GM23338 (cell line): ENCODE data around the gene PASK. TPM values are rescaled to one million over a fixed set of nuclear protein-coding genes. Genes with fewer than 3 reads are reported as not detected.

ENCODE experiments used
- ATAC-seq: fragments of 200-7000 bp; cut with Tn5 transposase; 3 replicates; pipeline ENCODE4 v1.9.1; 2020
- DNase-seq: peaks from one replicate; pipeline ENCODE4 v3.0.0-alpha.2; 2015; ENCODE audit warnings: low spot score
- H2AFZ ChIP-seq: fragments of 200-600 bp; sonication (generic); 2 replicates; pipeline ENCODE4 v1.8.0; 2016; ENCODE audit warnings: antibody characterized with exemption, mild to moderate bottlenecking, moderate library complexity
- H3F3A ChIP-seq: fragments of 200-600 bp; sonication (generic); replicated peaks from 2 replicates; pipeline ENCODE4 v1.8.0; 2017; ENCODE audit warnings: antibody characterized with exemption, mixed run types, low read depth
- H3K27ac ChIP-seq: fragments of 200-600 bp; sonication (generic); 2 replicates; pipeline ENCODE4 v1.6.1; 2016; ENCODE audit warnings: low read depth
- H3K27me3 ChIP-seq: fragments of 200-600 bp; sonication (generic); 2 replicates; pipeline ENCODE4 v1.8.0; 2016; ENCODE audit warnings: mild to moderate bottlenecking, mixed run types, moderate library complexity; ENCODE audit not compliant: insufficient read depth
- H3K36me3 ChIP-seq: fragments of 200-600 bp; sonication (generic); 2 replicates; pipeline ENCODE4 v1.8.0; 2016; ENCODE audit warnings: mild to moderate bottlenecking; ENCODE audit not compliant: insufficient read depth
- H3K4me1 ChIP-seq: fragments of 200-600 bp; sonication (generic); 2 replicates; pipeline ENCODE4 v1.8.0; 2016; ENCODE audit warnings: mild to moderate bottlenecking, moderate library complexity; ENCODE audit not compliant: insufficient read depth
- H3K4me2 ChIP-seq: fragments of 200-600 bp; sonication (generic); 2 replicates; pipeline ENCODE4 v1.7.1; 2017; ENCODE audit warnings: mixed run types
- H3K4me3 ChIP-seq: fragments of 200-600 bp; sonication (generic); 2 replicates; pipeline ENCODE4 v1.6.1; 2016; ENCODE audit warnings: mixed run types
- H3K79me2 ChIP-seq: fragments of 200-600 bp; sonication (generic); replicated peaks from 2 replicates; pipeline ENCODE4 v1.8.0; 2017; ENCODE audit warnings: mild to moderate bottlenecking; ENCODE audit not compliant: insufficient read depth
- H3K9me2 ChIP-seq: fragments of 200-600 bp; sonication (generic); 2 replicates; pipeline ENCODE4 v1.8.0; 2017; ENCODE audit not compliant: insufficient read depth
- H4K20me1 ChIP-seq: fragments of 200-600 bp; sonication (generic); replicated peaks from 2 replicates; pipeline ENCODE4 v1.8.0; 2017; ENCODE audit warnings: mild to moderate bottlenecking; ENCODE audit not compliant: insufficient read depth
- H3K27ac Mint-ChIP-seq: 2 replicates; pipeline ENCODE4 v1.8.0; 2020; ENCODE audit warnings: inconsistent platforms, mild to moderate bottlenecking, moderate library complexity, mixed read lengths
- H3K27me3 Mint-ChIP-seq: 3 replicates; pipeline ENCODE4 v1.8.0; 2022; ENCODE audit warnings: low read depth, mild to moderate bottlenecking, moderate library complexity, mixed read lengths, inconsistent platforms; ENCODE audit not compliant: insufficient read depth, poor library complexity
- H3K36me3 Mint-ChIP-seq: 3 replicates; pipeline ENCODE4 v1.8.0; 2021; ENCODE audit warnings: low read depth, mild to moderate bottlenecking, inconsistent platforms, moderate library complexity, mixed read lengths
- H3K4me1 Mint-ChIP-seq: 3 replicates; pipeline ENCODE4 v1.8.0; 2020; ENCODE audit warnings: mild to moderate bottlenecking, inconsistent platforms, mixed read lengths
- H3K4me3 Mint-ChIP-seq: 3 replicates; pipeline ENCODE4 v1.8.0; 2021; ENCODE audit warnings: moderate library complexity, mild to moderate bottlenecking, inconsistent platforms, mixed read lengths
- H3K9me3 Mint-ChIP-seq: 3 replicates; pipeline ENCODE4 v1.8.0; 2020; ENCODE audit warnings: moderate library complexity, mild to moderate bottlenecking, inconsistent platforms, mixed read lengths
- CREB1 ChIP-seq: fragments of 250-450 bp; sonication (Bioruptor Pico); IDR thresholded peaks from 2 replicates; pipeline ENCODE4 v1.5.0; 2020; ENCODE audit warnings: low read depth, mild to moderate bottlenecking, moderate library complexity
- CTCF ChIP-seq, 2 experiments: fragments of 200-600 bp in 1 of 2; sonication (generic) in 1 of 2; conservative IDR thresholded peaks; 2 replicates each; pipeline versions ENCODE4 v1.5.1 to v1.6.1; 2016 to 2017; ENCODE audit warnings: antibody characterized with exemption in 2 of 2, low read depth in 2 of 2, mild to moderate bottlenecking in 2 of 2, moderate library complexity in 1 of 2
- ETS1 ChIP-seq: IDR thresholded peaks from 2 replicates; pipeline ENCODE4 v1.6.1; 2016; ENCODE audit warnings: antibody characterized with exemption
- EZH2 ChIP-seq: fragments of 200-600 bp; sonication (generic); IDR thresholded peaks from one replicate; pipeline ENCODE4 v1.8.0; 2017; ENCODE audit warnings: antibody characterized with exemption, mild to moderate bottlenecking, low read depth; ENCODE audit not compliant: unreplicated experiment
- EZH2phosphoT487 ChIP-seq: fragments of 200-600 bp; sonication (generic); IDR thresholded peaks from one replicate; pipeline ENCODE4 v1.8.1; 2018; ENCODE audit warnings: antibody characterized with exemption; ENCODE audit not compliant: unreplicated experiment
- JUNB ChIP-seq: IDR thresholded peaks from one replicate; pipeline ENCODE4 v1.6.1; 2016; ENCODE audit warnings: antibody characterized with exemption; ENCODE audit not compliant: unreplicated experiment
- NANOG ChIP-seq: IDR thresholded peaks from 2 replicates; pipeline ENCODE4 v1.6.1; 2016; ENCODE audit warnings: antibody characterized with exemption, borderline replicate concordance
- POLR2AphosphoS5 ChIP-seq: IDR thresholded peaks from 2 replicates; pipeline ENCODE4 v1.6.1; 2016; ENCODE audit warnings: antibody characterized with exemption, low read depth
- REST ChIP-seq: IDR thresholded peaks from one replicate; pipeline ENCODE4 v1.6.1; 2018; ENCODE audit warnings: antibody characterized with exemption; ENCODE audit not compliant: unreplicated experiment
- STAT1 ChIP-seq: IDR thresholded peaks from one replicate; pipeline ENCODE4 v1.6.1; 2016; ENCODE audit warnings: antibody characterized with exemption; ENCODE audit not compliant: unreplicated experiment
- ZNF114 ChIP-seq: fragments of 250-450 bp; sonication (Bioruptor Pico); IDR thresholded peaks from 2 replicates; pipeline ENCODE4 v1.5.0; 2020; ENCODE audit warnings: mild to moderate bottlenecking, moderate library complexity
- ZNF331 ChIP-seq: fragments of 250-450 bp; sonication (Bioruptor Pico); IDR thresholded peaks from 2 replicates; pipeline ENCODE4 v1.5.0; 2020; ENCODE audit warnings: low read depth, mild to moderate bottlenecking, moderate library complexity
- ZNF462 ChIP-seq: fragments of 250-450 bp; sonication (Bioruptor Pico); IDR thresholded peaks from 2 replicates; pipeline ENCODE4 v1.5.0; 2020; ENCODE audit warnings: mild to moderate bottlenecking, moderate library complexity
- polyA plus RNA-seq: library from polyadenylated mRNA; unstranded; fragments of >200 nt; fragmentation: Nextera tagmentation; extraction: Ambion mirVana; gene quantifications from 2 replicates; pipeline ENCODE4 v1.2.1, GENCODE V29; 2016
- total RNA-seq: library from RNA; depleted of rRNA; stranded (reverse); fragments of >200 nt; shearing (Covaris generic); gene quantifications from 2 replicates; pipeline ENCODE4 v1.2.3, GENCODE V29; 2014

PASK gene
- total and polyA plus RNA-seq, 2 experiments from 2014 or later, result 12.5 to 38.4 TPM

DNA sequence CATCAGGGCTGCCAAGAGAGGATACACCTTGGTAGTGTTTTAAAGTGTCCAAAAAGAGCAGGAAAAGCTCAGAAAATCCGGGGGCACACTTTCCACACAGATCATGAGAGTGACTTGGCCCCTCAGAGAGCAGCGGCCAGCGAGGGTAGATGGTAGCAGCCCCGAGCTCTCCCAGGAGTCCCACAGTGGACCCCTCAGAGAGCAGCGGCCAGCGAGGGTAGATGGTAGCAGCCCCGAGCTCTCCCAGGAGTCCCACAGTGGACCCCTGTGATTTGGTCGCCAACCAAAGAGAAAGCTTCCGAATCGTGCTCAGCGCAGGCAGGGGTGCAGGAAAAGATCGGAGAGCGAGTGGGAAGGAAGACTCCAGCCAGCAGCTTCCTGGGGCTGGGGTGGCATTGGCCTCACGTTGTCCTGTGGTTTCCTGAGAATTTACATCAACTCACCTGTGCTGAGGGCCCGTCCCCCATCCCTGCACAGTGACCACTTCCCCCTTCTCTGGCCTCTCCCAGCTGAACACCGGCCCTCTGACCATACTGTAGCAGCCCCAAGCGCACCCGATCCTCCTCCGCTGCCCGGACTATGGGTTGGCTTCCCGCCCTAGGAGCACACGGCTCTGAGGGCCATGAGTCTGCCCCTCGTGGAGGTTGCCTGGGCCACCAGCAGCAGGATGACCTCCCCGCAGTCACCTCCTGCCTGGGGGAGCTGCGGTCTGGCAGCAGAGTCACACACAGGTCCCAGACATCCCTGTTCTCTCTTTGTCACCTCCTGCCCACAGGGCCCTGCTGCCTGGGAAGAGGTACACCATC lies 80.9 kb downstream of the PASK start:
- DNase-seq (no peak), ATAC-seq (no peak)
- no peaks in the 10 kb centered on the region for H3K27me3 ChIP-seq
- H4K20me1 ChIP-seq, result no peaks in the 10 kb centered on the region
- Mint-ChIP-seq H3K4me1 (peaks cover 4% of the 10 kb centered on the region), H3K27me3 (peaks cover 18% of the 10 kb centered on the region), H3K9me3 (no peaks in the 10 kb centered on the region), H3K4me3 (no peak overlapping the region), H3K36me3 (no peaks in the 10 kb centered on the region), H3K27ac (no peak overlapping the region)
- H3K9me2 ChIP-seq, result no peaks in the 10 kb centered on the region
- TF ChIP-seq JUNB, result no peak
- no peak for TF ChIP-seq POLR2AphosphoS5
- no peak for TF ChIP-seq CTCF (conservative IDR thresholded peaks at IDR 0.05; ENCODE audit: low read depth in 2 of 2)
- TF ChIP-seq NANOG, result no peak
- TF ChIP-seq ZNF462 (CRISPR knock-in tag), result no peak
- no peak for TF ChIP-seq STAT1
- no peak for TF ChIP-seq EZH2
- TF ChIP-seq REST, result no peak
- TF ChIP-seq EZH2phosphoT487, result no peak
- no peak for TF ChIP-seq ZNF114 (CRISPR knock-in tag)
- TF ChIP-seq ZNF331 (CRISPR knock-in tag), result no peak
- no peak for TF ChIP-seq CREB1 (CRISPR knock-in tag)
- no peak for TF ChIP-seq ETS1
- no peaks in the 10 kb centered on the region for H3K79me2 ChIP-seq
- H3K4me1 ChIP-seq, result no peaks in the 10 kb centered on the region
- no peak overlapping the region for H3K4me2 ChIP-seq
- no peak overlapping the region for H3K4me3 ChIP-seq
- H3K36me3 ChIP-seq, result no peaks in the 10 kb centered on the region
- H2AFZ ChIP-seq, result no peak overlapping the region
- no peak overlapping the region for H3K27ac ChIP-seq
- H3F3A ChIP-seq, result no peaks in the 10 kb centered on the region
